Measurements from ENCODE around the gene DRC7. TPM values are rescaled to one million over a fixed set of nuclear protein-coding genes. Genes with fewer than 3 reads are reported as not detected.

Gene DRC7
- total and polyA plus RNA-seq, 10 of the 15 experiments (the other 5 are each of a cell fraction or from before 2014, with no cell fraction given) = 0.06 to 0.49 (median 0.14) TPM; not detected in 4

DNA sequence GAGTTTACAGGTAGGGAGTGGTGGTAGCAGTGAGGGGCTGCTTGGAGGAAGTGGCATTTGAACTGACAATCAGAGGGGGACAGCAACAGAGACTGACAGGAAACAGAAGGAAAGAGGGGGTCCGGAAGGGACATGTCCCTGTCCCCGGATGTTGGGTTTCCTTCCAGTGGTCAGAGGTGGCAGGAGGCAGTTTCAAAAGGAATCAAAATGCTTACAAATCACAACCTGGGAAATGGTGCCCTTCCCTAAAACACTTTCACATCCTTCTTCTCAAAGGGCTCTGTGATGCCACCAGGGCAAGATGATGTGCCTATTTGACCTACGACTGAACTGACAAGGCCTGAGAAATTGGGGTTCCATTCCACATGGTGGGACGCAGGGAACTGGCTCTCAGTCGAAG is 46.5 kb upstream of the DRC7 start (continued):
- TF ChIP-seq, protein P1, sequence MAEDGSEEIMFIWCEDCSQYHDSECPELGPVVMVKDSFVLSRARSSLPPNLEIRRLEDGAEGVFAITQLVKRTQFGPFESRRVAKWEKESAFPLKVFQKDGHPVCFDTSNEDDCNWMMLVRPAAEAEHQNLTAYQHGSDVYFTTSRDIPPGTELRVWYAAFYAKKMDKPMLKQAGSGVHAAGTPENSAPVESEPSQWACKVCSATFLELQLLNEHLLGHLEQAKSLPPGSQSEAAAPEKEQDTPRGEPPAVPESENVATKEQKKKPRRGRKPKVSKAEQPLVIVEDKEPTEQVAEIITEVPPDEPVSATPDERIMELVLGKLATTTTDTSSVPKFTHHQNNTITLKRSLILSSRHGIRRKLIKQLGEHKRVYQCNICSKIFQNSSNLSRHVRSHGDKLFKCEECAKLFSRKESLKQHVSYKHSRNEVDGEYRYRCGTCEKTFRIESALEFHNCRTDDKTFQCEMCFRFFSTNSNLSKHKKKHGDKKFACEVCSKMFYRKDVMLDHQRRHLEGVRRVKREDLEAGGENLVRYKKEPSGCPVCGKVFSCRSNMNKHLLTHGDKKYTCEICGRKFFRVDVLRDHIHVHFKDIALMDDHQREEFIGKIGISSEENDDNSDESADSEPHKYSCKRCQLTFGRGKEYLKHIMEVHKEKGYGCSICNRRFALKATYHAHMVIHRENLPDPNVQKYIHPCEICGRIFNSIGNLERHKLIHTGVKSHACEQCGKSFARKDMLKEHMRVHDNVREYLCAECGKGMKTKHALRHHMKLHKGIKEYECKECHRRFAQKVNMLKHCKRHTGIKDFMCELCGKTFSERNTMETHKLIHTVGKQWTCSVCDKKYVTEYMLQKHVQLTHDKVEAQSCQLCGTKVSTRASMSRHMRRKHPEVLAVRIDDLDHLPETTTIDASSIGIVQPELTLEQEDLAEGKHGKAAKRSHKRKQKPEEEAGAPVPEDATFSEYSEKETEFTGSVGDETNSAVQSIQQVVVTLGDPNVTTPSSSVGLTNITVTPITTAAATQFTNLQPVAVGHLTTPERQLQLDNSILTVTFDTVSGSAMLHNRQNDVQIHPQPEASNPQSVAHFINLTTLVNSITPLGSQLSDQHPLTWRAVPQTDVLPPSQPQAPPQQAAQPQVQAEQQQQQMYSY (CRISPR knock-in tag; IDR thresholded peaks at IDR 0.05) = no peak
- TF ChIP-seq STAT1 (conservative IDR thresholded peaks at IDR 0.05) = no peak
- no peak for TF ChIP-seq KAT2A (conservative IDR thresholded peaks at IDR 0.05; ENCODE audit: control insufficient read depth, low read depth, low read length)
- no peak for TF ChIP-seq CREB1 (IDR thresholded peaks at IDR 0.05; ENCODE audit: low read depth)
- TF ChIP-seq, protein P2, sequence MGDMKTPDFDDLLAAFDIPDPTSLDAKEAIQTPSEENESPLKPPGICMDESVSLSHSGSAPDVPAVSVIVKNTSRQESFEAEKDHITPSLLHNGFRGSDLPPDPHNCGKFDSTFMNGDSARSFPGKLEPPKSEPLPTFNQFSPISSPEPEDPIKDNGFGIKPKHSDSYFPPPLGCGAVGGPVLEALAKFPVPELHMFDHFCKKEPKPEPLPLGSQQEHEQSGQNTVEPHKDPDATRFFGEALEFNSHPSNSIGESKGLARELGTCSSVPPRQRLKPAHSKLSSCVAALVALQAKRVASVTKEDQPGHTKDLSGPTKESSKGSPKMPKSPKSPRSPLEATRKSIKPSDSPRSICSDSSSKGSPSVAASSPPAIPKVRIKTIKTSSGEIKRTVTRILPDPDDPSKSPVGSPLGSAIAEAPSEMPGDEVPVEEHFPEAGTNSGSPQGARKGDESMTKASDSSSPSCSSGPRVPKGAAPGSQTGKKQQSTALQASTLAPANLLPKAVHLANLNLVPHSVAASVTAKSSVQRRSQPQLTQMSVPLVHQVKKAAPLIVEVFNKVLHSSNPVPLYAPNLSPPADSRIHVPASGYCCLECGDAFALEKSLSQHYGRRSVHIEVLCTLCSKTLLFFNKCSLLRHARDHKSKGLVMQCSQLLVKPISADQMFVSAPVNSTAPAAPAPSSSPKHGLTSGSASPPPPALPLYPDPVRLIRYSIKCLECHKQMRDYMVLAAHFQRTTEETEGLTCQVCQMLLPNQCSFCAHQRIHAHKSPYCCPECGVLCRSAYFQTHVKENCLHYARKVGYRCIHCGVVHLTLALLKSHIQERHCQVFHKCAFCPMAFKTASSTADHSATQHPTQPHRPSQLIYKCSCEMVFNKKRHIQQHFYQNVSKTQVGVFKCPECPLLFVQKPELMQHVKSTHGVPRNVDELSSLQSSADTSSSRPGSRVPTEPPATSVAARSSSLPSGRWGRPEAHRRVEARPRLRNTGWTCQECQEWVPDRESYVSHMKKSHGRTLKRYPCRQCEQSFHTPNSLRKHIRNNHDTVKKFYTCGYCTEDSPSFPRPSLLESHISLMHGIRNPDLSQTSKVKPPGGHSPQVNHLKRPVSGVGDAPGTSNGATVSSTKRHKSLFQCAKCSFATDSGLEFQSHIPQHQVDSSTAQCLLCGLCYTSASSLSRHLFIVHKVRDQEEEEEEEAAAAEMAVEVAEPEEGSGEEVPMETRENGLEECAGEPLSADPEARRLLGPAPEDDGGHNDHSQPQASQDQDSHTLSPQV (IDR thresholded peaks at IDR 0.05) = 0 out of 2 replicates have a peak, but pooled peaks have one; percentile 21
- no peak for TF ChIP-seq ZSCAN29 (IDR thresholded peaks at IDR 0.05)
- TF ChIP-seq CREM (IDR thresholded peaks at IDR 0.05; ENCODE audit: low read depth) = no peak
- TF ChIP-seq BMI1 (IDR thresholded peaks at IDR 0.05; ENCODE audit: borderline replicate concordance) = no peak
- TF ChIP-seq TCF7 (IDR thresholded peaks at IDR 0.05; ENCODE audit: borderline replicate concordance) = no peak
- peak in 1 of 2 experiments; percentile 24; a peak in 1 of 4 replicates for TF ChIP-seq BHLHE40 (IDR thresholded peaks at IDR 0.05; ENCODE audit: borderline replicate concordance in 1 of 2, low read depth in 2 of 2, low read length in 1 of 2)
- TF ChIP-seq POLR2AphosphoS2 (IDR thresholded peaks at IDR 0.05; ENCODE audit: low read depth, low read length) = no peak
- no peak for TF ChIP-seq BCL3 (IDR thresholded peaks at IDR 0.05; ENCODE audit: borderline replicate concordance, insufficient read depth, low read depth, low read length, poor library complexity, severe bottlenecking)
- no peak for TF ChIP-seq GABPA (IDR thresholded peaks at IDR 0.05; ENCODE audit: low read depth)
